T-helper 2 cell treated with Interferon-gamma antibody and Interleukin-4, amounts not matched to agents 100 ng/mL and 5 ng/mL, for 36 hours (primary cell): ENCODE measurements around the gene CLHC1. TPM values are rescaled to one million over a fixed set of nuclear protein-coding genes. Genes with fewer than 3 reads are reported as not detected.

ENCODE experiments used
- intact Hi-C: fragments of 100-400 bp; cut with micrococcal nuclease; formaldehyde crosslinking; loops from one replicate; pipeline ENCODE4 v1.15.1; 2023
- total RNA-seq: library from RNA; stranded (reverse); gene quantifications from 2 replicates; pipeline ENCODE4 v1.2.3, GENCODE V29; 2022

The CLHC1 gene
- total RNA-seq, 1 donor from 2014 or later = 14.6 TPM

DNA sequence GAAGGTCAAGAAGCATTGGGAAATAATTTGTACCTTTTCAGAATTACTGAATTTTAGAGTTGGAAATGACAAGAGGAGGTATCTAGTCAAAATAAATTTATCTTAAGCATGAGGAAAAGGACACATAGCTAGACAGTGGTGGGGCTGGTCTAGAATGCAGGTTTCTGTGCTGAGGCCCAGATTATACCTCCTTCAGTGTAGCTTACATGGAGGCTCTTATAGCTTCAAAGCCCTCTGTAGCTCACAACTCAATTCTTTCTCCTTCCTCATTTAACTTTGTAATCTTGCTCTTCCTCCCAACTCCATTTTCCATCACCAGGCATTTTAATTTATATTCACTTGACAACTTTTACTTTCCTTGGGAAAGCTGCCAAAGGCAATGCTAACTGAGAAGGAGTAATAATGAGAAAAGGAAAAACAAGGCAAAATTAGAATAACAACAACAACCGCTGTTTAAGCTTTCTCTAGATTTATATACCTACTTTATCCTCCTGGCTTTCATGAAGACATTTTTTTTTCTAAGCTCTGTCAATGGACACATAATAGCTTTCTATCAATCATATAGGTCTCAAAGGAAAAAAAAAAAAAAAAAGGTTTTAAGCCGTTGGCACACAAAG lies 58.5 kb downstream of the CLHC1 start:
- intact Hi-C loops = loop anchor here (10.0 kb wide), 2 partner anchors 339 to 499 kb away; no protein-coding TSS in a partner anchor

GRCh38 chr2:55169915-55170314 lies 62.2 kb downstream of the CLHC1 start:
- intact Hi-C loops = loop anchor here (2.0 to 10.0 kb wide), 3 partner anchors 121 to 495 kb away; no protein-coding TSS in a partner anchor

- intact Hi-C loops = loop anchor here (2.0 kb wide), 1 partner anchor 121 kb away; no protein-coding TSS in a partner anchor
These were observed 62.7 kb downstream of the CLHC1 start for GRCh38 chr2:55169359-55169758.

- intact Hi-C loops = loop anchor here (1.0 to 2.0 kb wide), 2 partner anchors 120 to 153 kb away; no protein-coding TSS in a partner anchor
These were observed 63.6 kb downstream of the CLHC1 start for GRCh38 chr2:55168221-55169154.

DNA sequence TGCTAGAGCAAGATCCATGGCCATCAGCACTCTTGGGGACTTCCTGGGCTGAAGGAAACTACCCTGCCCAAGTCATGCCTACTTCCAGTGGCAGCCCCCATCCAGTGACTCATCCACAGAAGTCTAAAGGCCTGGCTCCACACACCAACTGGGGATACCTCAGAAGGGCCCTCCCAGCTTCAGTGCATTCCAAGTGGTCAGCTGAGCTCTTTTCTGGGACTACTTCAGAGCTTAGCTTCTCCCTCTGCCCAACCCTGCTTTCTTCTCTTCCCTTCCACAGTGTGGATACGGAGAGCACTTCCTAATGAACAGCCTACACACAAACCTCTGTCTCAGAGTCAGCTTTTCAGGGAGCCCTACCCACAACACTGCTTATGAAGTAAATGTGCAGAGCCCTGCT lies 66.5 kb downstream of the CLHC1 start:
- intact Hi-C loops = no loop called here

DNA sequence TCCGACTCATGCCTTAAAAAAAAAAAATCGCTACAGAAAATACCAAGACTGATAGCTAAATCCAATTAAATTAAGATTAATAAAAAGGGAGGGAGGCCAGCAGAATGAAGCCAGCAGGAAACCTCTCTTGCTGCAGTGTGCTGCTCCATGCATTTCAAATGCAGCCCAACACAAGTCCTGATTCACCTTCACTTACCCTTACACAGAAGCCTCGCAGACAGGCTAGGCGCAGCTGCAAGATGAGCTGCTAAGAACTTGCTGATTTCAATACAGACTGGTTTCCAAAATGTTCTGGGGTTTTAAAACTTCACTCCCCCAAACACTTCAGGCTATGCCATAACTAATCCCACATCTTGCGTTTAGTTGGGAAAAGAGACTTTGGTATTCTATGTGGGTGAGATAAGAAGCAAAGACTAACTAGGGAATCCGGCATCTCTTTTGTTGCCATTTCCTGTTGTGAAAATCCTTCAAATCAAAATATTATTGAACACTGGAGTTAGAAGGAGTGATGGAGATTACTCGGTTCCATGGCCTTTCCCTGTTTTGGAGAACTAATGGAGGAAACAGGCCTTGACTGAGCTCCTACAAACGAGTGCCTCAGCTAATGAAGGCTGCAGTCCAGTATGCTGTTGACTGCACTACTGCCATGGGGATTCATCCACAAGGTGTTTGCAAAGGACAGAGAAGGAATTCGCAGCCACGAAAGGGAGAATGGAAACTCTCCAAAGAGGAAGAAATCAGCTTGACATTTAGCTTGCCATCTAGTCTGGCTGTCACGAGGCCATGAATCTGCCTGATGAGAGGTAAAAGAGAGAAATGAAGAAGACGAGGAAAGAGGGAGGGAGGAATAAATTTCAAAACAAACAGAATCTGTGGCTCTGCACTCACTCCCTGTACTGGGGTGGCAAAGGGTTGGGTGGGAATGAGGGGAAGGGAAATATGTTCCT lies 67.3 kb downstream of the CLHC1 start:
- intact Hi-C loops = no loop called here

DNA sequence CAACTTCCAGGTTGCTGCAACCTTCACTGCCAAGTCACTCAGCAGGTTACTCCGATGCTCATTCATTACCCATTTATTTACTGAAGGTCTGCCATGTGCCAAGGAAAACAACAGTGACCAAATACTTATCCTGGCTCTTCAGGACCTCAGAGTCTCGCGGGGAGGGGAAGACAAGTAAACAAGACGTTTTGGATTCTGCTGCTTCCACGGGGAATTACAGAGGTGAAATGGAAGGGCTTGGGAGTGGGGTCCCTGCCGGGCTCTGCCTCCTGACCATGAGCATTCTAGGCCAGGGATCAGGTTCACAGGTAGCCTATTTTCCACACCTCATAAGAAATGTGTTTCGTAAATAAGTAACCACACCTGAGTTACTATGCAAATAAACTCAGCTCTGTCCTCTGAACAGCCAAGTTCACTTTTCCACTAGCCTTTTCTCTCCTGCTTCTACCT lies 68.1 kb downstream of the CLHC1 start:
- intact Hi-C loops = no loop called here

- intact Hi-C loops = no loop called here
These were observed 68.8 kb downstream of the CLHC1 start for GRCh38 chr2:55163274-55163721.

DNA sequence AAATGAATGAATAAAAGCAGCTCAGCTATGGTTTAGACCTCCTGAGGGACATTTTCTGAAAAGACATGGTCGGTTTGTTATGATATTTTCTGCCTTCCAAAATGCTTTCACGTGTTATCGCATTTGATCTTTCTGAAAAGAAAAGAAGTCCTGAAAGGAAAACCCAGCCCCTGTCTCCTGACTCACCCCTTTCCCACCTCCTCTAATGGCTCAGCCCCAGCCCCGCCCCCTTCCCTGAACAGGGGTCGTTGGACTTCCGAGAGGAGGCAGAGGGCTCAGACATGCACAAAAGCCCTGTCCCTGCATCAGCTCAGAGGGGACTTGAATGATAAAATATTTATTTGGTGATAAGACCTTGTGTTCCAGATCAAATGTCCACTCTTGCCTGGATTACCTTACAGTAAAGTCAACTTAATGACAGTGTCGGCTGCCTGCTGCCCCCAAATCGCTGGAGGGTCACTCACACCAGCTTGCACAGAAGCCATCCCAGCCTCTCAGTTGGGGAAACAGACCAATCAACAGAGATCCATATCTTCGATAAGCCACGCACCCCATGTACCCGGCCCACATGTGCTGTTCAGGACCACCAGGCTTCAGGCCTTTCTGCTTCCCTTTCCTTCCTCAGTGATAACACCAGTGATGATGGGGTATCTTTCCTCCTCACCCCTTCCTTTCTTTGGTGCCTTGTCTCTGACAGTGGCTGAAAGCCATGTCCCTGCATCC lies 69.6 kb downstream of the CLHC1 start:
- intact Hi-C loops = no loop called here

DNA sequence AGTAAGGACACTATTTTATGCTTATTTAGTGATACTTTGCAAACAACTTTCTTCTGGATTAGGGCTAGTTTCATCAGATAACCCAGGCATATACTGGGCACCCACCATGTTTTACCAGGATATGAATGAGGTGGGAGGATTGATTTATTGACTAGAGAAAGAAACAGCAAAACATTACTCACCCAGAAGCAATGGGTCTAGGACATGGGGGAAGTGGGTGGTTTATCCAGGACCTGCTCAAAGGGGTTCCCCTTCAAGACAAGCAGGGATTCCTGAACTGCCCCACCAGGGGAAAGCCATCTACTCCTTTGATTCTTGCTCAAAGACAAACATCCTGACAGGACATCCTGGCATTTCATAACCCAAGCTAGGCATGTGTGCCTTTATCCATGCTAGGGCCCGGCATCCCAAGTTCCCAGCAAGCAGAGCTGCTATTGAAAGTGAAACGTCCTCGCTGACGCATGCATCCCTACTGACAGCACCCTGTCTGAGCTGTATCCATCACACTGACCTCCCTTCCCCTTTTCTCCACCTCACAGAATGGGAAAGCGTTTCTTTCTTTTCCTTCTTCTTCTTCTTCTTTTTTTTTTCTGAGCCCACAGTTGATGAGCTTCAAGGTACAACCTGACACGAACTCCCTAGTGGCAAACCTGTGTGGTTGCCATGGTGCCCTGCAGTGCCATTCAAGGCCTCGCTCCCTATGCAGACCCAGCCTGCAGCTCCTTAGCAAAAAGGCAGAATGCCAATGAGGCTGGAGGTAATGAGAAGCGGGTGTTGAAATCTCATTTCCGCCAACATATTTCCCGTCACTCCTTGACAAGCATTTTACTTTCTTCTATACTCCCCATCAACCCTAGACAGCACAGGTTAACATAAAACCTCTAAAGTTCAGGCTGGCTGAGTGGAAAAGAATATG lies 70.5 kb downstream of the CLHC1 start:
- intact Hi-C loops = no loop called here

- intact Hi-C loops = no loop called here
These were observed 71.7 kb downstream of the CLHC1 start for GRCh38 chr2:55160422-55160821.

DNA sequence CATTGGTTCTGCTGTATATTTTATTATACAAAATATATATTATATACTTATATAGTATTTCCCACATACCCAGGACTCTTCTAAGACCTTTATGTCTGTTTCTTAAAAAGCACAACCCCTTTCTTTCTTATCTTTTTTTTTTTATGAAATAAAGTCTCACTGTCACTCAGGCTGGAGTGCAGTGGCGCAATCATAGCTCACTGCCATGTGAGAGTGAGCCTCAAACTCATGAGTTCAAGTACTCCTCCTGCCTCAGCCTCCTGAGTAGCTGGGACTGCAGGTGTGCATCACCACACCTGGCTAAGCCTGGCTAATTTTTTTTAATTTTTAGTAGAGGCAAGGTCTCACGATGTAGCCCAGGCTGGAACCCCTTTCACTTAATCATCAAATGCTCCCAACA lies 72.3 kb downstream of the CLHC1 start:
- intact Hi-C loops = no loop called here

DNA sequence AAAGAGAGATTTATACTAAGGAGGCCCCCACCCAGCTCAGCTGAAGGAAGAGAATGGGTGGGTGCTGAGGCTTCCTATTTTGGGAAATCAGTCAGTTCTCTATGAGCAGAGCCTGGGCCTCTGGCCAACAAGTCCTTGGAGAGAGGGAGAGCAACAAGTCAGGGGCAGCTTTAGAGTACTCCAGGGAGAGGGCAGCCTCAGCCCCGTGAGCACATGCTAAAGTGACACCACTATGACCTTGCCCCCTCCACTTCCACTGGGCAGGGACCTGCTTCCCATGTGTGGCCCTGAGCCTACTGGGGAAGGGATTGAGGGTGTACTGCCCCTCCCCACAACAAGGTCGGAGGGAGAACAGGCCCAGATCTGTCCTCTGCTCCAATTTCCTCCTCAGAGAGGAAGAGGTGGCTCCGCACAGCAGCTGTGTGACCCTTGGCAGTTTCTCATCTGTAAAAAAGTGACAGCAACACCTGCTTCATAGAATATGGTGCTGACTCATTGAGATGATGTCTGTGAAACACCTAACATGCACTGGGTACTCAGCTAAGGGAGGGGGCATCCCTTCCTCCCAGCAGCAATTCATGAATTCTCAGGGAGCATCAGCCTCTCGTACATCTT lies 72.9 kb downstream of the CLHC1 start:
- intact Hi-C loops = no loop called here

DNA sequence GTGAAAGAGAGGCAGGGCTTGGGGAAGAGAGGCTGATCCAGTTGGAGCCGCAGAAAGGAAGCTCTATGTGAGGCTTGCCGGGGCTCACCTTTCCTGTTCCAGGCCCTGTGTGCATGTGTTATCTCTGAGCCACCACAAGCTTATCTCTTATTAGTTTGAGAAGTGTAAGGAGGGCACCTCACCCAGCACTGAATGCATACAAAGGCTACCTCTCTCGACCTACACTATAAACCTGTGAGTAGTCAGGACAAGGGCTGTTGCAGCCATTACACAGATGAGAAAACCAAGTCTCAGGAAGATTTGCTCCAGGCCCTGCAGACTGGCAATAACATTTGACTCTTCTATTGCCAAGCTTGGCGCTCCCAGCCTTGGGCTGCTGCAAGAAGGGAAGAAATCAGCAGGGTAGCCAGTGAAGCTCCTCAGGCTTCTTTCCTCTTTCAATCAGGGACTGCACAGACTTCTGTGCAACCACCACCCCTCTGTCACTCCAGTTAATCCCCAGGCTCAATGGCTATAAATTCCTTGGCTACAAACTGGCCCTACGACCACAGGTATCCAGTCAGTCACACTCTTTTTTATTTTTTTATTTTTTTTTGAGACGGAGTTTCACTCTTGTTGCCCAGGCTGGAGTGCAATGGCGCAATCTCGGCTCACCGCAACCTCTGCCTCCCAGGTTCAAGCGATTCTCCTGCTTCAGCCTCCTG lies 73.8 kb downstream of the CLHC1 start:
- intact Hi-C loops = no loop called here

- intact Hi-C loops = no loop called here
These were observed 74.6 kb downstream of the CLHC1 start for GRCh38 chr2:55157474-55157884.

DNA sequence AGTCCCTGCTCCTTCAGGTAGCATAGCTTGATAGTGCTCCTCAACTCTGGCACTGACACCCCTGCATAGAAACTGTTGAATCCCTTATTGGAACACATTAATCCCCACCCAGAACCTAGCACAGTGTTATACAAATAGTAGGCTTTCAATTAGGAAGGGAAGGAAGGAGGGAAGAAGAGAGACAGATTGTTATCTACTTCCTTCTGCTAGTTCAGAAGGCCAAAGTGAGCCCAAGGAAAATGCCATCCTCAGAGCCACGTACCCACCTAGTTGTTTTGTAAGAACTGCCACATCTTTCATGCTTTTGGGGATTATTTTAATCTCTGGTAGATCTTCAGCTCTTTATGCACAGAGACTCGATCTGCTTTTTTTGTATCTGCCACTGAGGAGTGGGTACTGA lies 75.1 kb downstream of the CLHC1 start:
- intact Hi-C loops = no loop called here

DNA sequence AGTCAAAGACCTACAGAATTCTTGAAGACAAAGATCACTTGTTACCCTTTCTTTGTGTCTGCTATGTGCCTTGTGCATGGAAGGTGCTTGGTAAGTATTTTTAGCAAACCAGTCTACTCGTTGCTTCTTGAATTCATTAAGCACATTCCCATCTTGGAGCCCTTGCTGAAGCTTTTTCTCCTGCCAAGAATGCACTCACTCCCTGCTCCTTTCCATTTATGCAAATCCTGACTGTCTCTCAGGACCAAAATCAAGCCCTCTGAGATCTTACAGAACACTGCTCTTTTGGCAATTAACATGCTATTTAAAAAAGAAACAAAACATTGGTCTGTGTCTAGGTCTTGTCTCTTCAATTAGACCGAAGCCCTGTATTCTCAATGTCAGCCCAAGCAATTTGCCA lies 75.8 kb downstream of the CLHC1 start:
- intact Hi-C loops = no loop called here

DNA sequence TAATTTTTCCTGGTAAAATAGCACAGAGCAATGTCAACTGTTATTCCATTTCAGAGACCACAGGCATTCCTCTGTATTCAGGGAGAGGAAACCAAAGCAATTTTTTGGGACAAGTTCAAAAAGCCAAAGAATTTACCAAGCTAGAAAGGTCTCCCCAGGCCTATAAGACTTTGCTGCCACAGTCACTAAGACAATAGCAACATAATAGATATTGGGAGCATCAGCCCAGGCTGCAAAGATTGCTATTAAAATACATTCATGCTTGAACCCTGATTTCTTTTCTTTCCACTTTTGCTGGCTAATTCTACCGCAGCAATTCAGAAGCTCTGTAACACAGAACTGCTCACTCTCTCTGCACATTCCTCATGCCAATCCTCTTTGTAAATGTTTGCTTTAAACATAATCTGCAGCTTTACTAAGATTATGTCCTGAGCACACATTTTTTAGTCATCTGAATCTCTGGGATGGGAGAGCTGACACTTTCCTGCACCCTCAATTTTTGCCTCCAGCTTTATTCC lies 76.3 kb downstream of the CLHC1 start:
- intact Hi-C loops = no loop called here
